ENCODE data around the gene NUBP1.
A peak's percentile ranks its signal among the peaks of the same experiment; 100 is the strongest.
"Not testable (repeated sequence)": the region's sequence is repeated elsewhere in the genome, so short reads cannot be mapped to it uniquely, and the experiment has no call there.

The NUBP1 gene

GRCh38 chr16:10751291-10751697, 7.7 kb downstream of the NUBP1 start:
- DNase-seq (ENCODE audit: low read depth in 2 of 2) = no peak

GRCh38 chr16:10752843-10753523, 9.3 kb downstream of the NUBP1 start:
- DNase-seq (ENCODE audit: low read depth in 2 of 2) = no peak

DNA sequence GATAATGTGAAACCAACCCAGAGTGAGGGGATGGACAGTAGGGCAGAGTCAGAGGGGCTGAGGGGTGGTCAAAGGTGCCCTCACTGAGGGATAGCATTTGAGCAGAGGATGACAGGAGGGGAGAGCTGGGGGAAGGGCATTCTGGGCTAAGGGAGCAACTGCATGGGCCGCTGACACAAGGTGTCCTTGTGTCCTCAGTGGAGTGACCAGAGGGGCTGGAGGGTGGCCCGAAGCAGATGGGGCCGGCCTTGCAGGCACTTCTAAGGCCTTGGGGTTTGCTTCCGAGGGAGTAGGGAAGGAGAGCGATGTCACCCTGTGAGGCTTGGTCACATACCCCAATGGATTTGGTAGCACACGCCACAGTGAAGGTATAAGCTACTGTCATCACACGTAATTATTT, 10.0 kb downstream of the NUBP1 start:
- DNase-seq (ENCODE audit: low read depth in 2 of 2) = no peak

- DNase-seq (ENCODE audit: low read depth in 2 of 2) = no peak
Measured at GRCh38 chr16:10754941-10755340, 11.3 kb downstream of the NUBP1 start.

DNA sequence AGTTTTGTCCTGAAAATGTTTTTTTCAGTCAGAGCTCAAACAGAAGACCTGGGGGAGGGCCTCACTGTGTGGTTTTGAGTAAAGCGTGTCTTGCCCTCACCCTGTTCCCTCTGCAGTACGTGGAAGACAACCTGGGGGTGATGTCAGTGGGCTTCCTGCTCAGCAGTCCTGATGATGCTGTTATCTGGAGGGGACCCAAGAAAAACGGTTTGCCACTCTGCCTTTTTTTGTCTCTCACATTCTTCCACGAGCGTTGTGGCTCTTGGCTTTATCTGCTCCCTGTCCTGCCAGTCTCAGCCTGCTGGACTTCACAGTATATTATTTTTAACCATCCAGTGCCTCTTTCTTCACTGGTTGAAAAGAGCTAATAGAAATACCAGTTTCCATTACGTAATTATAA, 12.9 kb downstream of the NUBP1 start:
- DNase-seq (ENCODE audit: low read depth in 2 of 2) = no peak

- no peak for DNase-seq (ENCODE audit: low read depth in 2 of 2)
Measured at GRCh38 chr16:10760858-10761257, 17.2 kb downstream of the NUBP1 start.

DNA sequence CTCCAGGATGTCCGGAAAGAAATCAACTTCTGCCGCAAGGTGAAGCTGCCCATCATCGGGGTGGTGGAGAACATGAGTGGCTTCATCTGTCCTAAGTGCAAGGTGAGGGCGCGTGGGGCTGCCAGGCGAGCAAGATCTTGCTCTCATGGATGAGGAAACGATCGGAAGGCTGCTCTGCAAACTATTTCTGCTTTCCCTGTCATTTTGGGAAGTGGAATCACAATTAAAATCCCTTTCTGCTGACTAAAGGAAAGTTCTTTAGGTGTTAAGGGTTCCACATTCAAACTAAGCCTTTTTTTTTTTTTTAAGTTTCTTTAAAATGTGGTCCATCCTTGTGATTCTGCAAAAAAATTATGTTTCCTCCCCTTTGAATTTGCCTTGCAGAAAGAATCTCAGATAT, 17.7 kb downstream of the NUBP1 start:
- DNase-seq (ENCODE audit: low read depth in 2 of 2) = no peak

DNA sequence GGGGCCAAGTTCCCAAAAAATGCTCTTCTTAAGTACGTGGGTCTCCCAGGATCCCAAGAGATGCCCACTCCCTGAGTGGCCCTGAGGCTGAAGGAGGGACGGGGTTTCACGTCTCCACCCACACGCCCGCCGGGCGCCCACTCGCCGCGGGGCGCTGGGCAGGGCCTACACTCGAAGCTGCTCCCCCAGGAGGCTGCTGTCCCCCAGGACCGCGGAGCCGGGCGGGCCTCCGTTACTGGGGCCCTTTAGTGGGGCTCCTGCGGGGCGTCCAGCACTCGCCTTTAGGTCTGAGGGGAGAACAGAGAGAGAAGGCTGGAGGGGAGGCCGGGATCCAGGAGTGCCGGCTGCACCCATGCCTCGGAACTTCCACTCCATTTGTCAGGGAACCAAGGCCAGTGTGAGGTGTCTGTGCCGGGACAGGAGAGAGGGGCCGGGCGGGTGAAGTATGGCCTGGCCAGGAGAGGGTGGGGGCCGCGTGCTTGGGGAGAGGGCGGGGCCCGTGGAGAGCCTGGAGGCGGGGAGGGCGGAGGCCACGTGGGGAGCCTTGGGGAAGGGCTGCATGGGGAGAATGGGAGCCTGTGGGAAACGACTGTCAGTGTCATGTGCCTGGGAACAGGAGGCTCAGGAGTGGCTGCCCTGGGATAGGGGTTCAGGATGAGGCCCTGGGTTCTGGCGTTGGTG, 18.8 kb downstream of the NUBP1 start:
- DNase-seq (ENCODE audit: low read depth in 2 of 2) = no peak

- DNase-seq (ENCODE audit: low read depth in 2 of 2) = no peak
Measured at GRCh38 chr16:10763456-10763855, 19.8 kb downstream of the NUBP1 start.

GRCh38 chr16:10765772-10766171, 22.1 kb downstream of the NUBP1 start:
- DNase-seq (ENCODE audit: low read depth in 2 of 2) = peak in 1 of 2 donors; percentile 32

GRCh38 chr16:10767127-10767526, 23.5 kb downstream of the NUBP1 start:
- DNase-seq (ENCODE audit: low read depth in 2 of 2) = no peak

DNA sequence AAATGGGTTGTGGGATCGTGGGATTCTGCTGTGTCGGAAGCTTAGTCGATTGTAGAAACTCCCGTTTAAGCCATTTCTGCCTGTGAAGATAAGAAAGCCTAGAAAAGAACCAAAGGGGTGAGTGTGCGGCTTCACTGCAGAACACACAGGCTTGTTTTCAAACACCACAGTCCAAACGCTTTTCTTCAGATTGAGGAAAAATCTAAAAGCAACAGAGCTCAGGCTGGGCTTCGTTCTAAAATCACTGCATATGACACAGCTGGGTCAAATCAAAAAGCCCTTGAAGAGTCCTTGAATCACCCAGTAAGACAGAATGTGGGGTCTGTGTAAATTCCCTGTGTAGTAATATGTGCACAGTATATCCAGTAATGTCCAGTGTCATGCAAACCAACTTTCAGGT, 25.7 kb downstream of the NUBP1 start:
- DNase-seq (ENCODE audit: low read depth in 2 of 2) = no peak

GRCh38 chr16:10770907-10771306, 27.3 kb downstream of the NUBP1 start:
- DNase-seq (ENCODE audit: low read depth in 2 of 2) = no peak

GRCh38 chr16:10776280-10776679, 32.6 kb downstream of the NUBP1 start:
- no peak for DNase-seq (ENCODE audit: low read depth in 2 of 2)

DNA sequence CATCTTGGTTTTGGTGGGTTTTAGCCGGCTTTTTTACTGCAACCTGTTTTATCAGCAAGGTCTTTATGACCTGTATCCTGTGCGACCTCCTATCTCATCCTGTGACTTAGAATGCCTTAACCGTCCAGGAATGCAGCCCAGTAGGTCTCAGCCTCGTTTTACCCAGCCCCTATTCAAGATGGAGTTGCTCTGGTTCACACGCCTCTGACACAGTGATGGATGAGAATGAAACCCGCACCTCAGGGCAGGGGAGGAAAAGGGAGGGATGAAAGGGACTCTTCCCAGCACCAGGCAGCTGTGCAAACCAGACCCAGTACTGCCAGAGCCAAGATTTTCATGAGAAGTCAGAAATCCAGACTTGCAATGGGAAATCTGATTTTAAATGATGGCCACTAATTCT, 33.3 kb downstream of the NUBP1 start:
- not testable (repeated sequence) for DNase-seq (ENCODE audit: low read depth in 2 of 2)

DNA sequence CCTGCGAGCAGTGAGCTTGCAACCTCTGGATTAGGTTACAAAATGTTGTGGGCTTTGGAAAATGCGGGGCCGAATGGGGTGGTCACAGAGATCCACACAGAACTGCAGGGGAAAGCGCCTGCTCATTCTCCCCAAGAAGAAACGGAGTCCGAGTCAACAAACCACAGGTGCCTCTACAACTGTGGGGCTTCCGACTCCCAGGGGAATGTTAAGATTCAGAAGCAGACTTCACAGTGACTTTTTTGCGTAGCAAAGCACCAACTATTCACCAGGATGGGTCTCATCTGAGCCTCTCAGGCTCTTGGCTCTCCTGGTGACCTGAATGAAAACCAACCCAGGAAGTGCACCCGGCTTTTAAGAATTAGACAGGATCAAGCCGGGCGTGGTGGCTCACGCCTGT, 33.7 kb downstream of the NUBP1 start:
- DNase-seq (ENCODE audit: low read depth in 2 of 2) = no peak

DNA sequence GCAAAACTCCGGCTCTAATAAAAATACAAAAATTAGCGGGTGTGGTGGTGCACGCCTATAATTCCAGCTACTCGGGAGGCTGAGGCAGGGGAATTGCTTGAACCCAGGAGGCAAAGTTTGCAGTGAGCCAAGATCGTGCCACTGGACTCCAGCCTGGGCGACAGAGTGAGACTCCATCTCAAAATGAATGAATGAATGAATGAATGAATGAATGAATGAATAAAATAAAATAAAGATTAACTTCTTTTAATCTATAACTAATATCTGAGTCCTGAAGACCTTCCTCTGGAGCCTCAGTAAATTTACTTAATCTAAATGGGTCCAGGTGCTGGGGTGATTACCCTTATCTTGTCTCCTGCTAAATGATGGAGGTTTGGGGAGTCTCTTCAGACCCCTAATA, 36.3 kb downstream of the NUBP1 start:
- DNase-seq (ENCODE audit: low read depth in 2 of 2) = not testable (repeated sequence)

- DNase-seq (ENCODE audit: low read depth in 2 of 2) = no peak
Measured at GRCh38 chr16:10780628-10781027, 37.0 kb downstream of the NUBP1 start.

- DNase-seq (ENCODE audit: low read depth in 2 of 2) = no peak
Measured at GRCh38 chr16:10782628-10783027, 39.0 kb downstream of the NUBP1 start.

- DNase-seq (ENCODE audit: low read depth in 2 of 2) = no peak
Measured at GRCh38 chr16:10787304-10787703, 43.7 kb downstream of the NUBP1 start.

GRCh38 chr16:10788630-10789029, 45.0 kb downstream of the NUBP1 start:
- not testable (repeated sequence) for DNase-seq (ENCODE audit: low read depth in 2 of 2)

DNA sequence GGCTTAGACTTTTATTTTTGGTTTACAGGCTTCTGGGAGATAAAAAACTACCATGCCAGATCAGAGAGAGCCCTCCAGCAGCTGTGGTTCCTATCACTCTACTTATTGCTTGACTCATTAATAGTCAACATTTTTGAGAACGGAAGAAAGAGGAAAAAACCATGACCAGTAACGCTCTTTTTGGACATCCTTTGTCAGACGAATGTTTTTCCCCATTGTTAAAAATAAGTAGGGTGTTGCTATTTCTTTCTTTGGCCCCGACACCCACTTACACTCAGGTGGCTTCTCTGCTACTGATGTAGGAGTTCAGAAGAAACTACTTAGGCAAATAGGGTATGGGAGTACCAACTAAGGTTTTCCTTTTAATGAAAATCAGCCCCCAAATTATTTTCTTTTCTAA, 47.4 kb downstream of the NUBP1 start:
- no peak for DNase-seq (ENCODE audit: low read depth in 2 of 2)

GRCh38 chr16:10799736-10800135, 56.1 kb downstream of the NUBP1 start:
- DNase-seq (ENCODE audit: low read depth in 2 of 2) = no peak

DNA sequence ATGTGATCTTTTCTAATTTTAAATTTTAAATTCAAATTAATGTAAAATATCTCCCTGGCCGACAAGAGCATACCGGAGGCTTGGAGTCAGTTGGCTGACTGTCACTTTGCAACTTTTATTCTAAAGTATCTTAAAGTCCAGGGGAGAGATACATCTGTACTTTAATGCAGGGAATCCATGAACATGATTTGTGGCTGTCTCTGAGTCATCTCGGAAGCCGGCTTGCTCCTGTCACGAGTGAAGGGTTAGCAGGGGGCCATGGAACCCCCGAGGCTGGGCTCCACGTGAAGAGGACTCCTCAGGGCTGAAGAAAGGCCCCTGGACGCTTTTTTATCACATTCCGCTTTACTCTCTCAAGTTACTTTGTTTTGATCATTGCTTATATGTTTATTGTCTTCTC, 61.7 kb downstream of the NUBP1 start:
- DNase-seq (ENCODE audit: low read depth in 2 of 2) = no peak
